ENCODE data around the gene SLC8A2. TPM values are rescaled to one million over a fixed set of nuclear protein-coding genes. Genes with fewer than 3 reads are reported as not detected.
A peak's percentile ranks its signal among the peaks of the same experiment; 100 is the strongest.

SLC8A2 gene
- total and polyA plus RNA-seq, 10 of the 15 experiments (the other 5 are each of a cell fraction or from before 2014, with no cell fraction given): not detected

- RAD21 ChIA-PET (ENCODE audit: unreplicated experiment): interaction anchor here (0.7 to 1.4 kb wide), 6 partner anchors 61 to 305 kb away, joined by 3 to 5 read pairs (median 3); no protein-coding TSS in a partner anchor
- FAIRE-seq (no peak), ATAC-seq (peak; percentile 43; the same call in 2 of the 3 replicates), DNase-seq (ENCODE audit: low read depth, low spot score) (no peak)
- SMC1A ChIA-PET (ENCODE audit: uncharacterized antibody, unreplicated experiment): interaction anchor here (1.0 to 2.6 kb wide), 6 partner anchors 45 to 351 kb away, joined by 3 to 8 read pairs (median 4); partner anchors contain the start of gene KPTN
- Histone ChIP-seq H4K20me1 (ENCODE audit: control insufficient read depth, insufficient read depth) (no peaks in the 10 kb centered on the region), H3K9me3 (replicated peaks; ENCODE audit: control insufficient read depth, insufficient read depth, low read length) (no peaks in the 10 kb centered on the region), H3K4me2 (ENCODE audit: control insufficient read depth, insufficient read depth) (no peak overlapping the region), H3K27me3 (replicated peaks in 1 of 2; ENCODE audit: control insufficient read depth in 2 of 2, insufficient read depth in 2 of 2, low read length in 1 of 2) (peaks cover 1 to 2% of the 10 kb centered on the region in 2 experiments; a peak in 3 of 4 replicates), H3K36me3 (ENCODE audit: control insufficient read depth in 2 of 2, insufficient read depth in 2 of 2, low read length in 1 of 2) (no peaks in the 10 kb centered on the region), H2AFZ (ENCODE audit: control insufficient read depth, low read depth, low read length) (no peak overlapping the region), H3K4me1 (ENCODE audit: control insufficient read depth, insufficient read depth, low read length) (no peaks in the 10 kb centered on the region; the same call in none of the 2 replicates), H3K27ac (ENCODE audit: control insufficient read depth, insufficient read depth) (no peak overlapping the region), H3K9ac (ENCODE audit: control insufficient read depth, insufficient read depth, low read length) (no peak overlapping the region), H3K79me2 (ENCODE audit: control insufficient read depth, insufficient read depth, low read length) (no peaks in the 10 kb centered on the region), H3K4me3 (no peak overlapping the region)
- no TSS peak for BruUV-seq (replicated peaks)
- POLR2A ChIA-PET: no interaction called here
- intact Hi-C loops (cut with micrococcal nuclease; ENCODE audit: unreplicated experiment) (no loop called here), in situ Hi-C loops (cut with MboI) (loop anchor here (5.0 kb wide), 1 partner anchor 268 kb away; no protein-coding TSS in a partner anchor)
- CTCF ChIA-PET: interaction anchor here (0.8 to 9.9 kb wide), 4 partner anchors 10 to 267 kb away, joined by 3 to 163 read pairs (median 6); partner anchors contain the start of gene KPTN
- 0% methylated on average over 5 of the region's 5 CpGs for WGBS (ENCODE audit: insufficient coverage, insufficient replicate concordance, low lambda C conversion rate, missing lambda C conversion rate)
- TF ChIP-seq BACH1 (IDR thresholded peaks at IDR 0.05; ENCODE audit: borderline replicate concordance): no peak
- TF ChIP-seq HDGF (IDR thresholded peaks at IDR 0.05): no peak
- TF ChIP-seq YY1 (IDR thresholded peaks at IDR 0.05; ENCODE audit: low read depth, low read length): 0 out of 2 replicates have a peak, but pooled peaks have one; percentile 29
- no peak for TF ChIP-seq NR2C1 (IDR thresholded peaks at IDR 0.05)
- no peak for TF ChIP-seq TBL1XR1 (IDR thresholded peaks at IDR 0.05; ENCODE audit: low read depth, low read length)
- peak; percentile 32 for TF ChIP-seq SP1 (IDR thresholded peaks at IDR 0.05; ENCODE audit: low read depth, low read length)
- TF ChIP-seq NR2F1 (conservative IDR thresholded peaks at IDR 0.05): no peak
- TF ChIP-seq MLLT1 (IDR thresholded peaks at IDR 0.05): no peak
- no peak for TF ChIP-seq SMAD1 (IDR thresholded peaks at IDR 0.05; ENCODE audit: low read depth, partially characterized antibody)
- TF ChIP-seq SKIL (IDR thresholded peaks at IDR 0.05; ENCODE audit: low read depth, poor library complexity, severe bottlenecking): no peak
- no peak for TF ChIP-seq SUZ12 (IDR thresholded peaks at IDR 0.05; ENCODE audit: unreplicated experiment)
- TF ChIP-seq EGR1 (IDR thresholded peaks at IDR 0.05; ENCODE audit: borderline replicate concordance in 1 of 2, low read depth in 2 of 2, low read length in 2 of 2): no peak
- TF ChIP-seq NKRF (conservative IDR thresholded peaks at IDR 0.05): no peak
- no peak for TF ChIP-seq BMI1 (IDR thresholded peaks at IDR 0.05; ENCODE audit: borderline replicate concordance)
- TF ChIP-seq BCL11A (IDR thresholded peaks at IDR 0.05; ENCODE audit: low read depth, low read length): no peak
- no peak for TF ChIP-seq ASH2L (IDR thresholded peaks at IDR 0.05; ENCODE audit: borderline replicate concordance, low read depth)
- TF ChIP-seq ATF7 (IDR thresholded peaks at IDR 0.05; ENCODE audit: low read depth): no peak
- TF ChIP-seq POLR2A (IDR thresholded peaks at IDR 0.05; ENCODE audit: low read depth, low read length): no peak
- TF ChIP-seq NFXL1 (IDR thresholded peaks at IDR 0.05; ENCODE audit: borderline replicate concordance): no peak
- TF ChIP-seq ZNF384 (IDR thresholded peaks at IDR 0.05; ENCODE audit: borderline replicate concordance, low read depth, low read length): no peak
- no peak for TF ChIP-seq MYC (IDR thresholded peaks at IDR 0.05; ENCODE audit: insufficient read depth, insufficient read length, insufficient replicate concordance, low read length, severe bottlenecking)
These were observed 32.9 kb downstream of the SLC8A2 start for GRCh38 chr19:47438793-47439220.
